HUDEP-2 (cell line): Measurements from ENCODE around the gene GMIP.
A peak's percentile ranks its signal among the peaks of the same experiment; 100 is the strongest.

Experiments used
- DNase-seq, 76 experiments: peaks; one replicate each; lab custom pipeline; 2025; ENCODE audit not compliant: unreplicated experiment in 76 of 76; lab: John Stamatoyannopoulos, UW

The GMIP gene

DNA sequence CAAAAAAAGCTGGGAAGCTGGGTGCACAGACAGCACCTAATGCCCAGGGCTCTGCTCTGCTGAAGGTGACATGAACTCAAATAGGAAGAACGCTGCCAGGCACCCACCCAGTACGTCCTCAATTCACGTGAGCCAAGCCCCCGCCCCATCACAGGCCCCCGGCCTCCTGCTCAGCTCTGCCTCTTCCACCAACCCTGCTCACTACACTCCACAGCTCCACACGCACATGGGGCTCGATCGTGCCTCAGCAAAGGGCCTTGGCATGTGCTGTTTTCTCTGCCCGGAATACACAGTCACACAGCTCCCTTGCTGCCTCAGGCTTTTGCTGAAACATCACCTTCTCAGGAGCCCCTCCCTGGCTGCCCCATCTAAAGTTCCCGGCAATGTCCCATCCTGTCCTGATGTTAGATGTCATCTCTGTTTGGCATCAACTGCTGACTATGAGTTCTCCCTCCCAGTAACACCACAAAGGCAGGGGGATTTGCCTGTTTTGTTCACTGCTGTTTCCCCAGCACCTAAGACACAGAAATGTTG is 17.8 kb upstream of the GMIP start:
- no peak for DNase-seq

- no peak for DNase-seq
Measured at GRCh38 chr19:19659646-19660245, 16.3 kb upstream of the GMIP start.

DNA sequence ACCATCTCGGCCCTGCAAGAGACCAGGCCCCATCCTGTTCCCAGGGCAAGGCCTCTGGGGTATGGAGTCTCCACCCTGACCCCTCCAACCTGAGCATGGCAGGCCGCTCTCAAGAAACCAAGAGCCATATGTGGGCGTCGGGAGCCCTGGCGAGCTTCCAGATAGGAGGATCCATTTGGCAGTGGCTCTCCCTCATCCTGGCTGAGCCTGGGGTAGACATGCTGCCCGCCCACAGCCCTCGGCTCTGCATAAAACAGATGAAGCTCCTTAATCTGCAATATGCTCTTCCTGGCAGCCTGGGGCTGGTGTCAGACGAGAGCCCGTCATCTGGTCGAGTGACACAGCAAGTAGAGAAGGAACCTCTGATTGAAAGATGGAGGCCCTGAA is 13.9 kb upstream of the GMIP start:
- DNase-seq = peak in 17 of 76 experiments; percentile 10 to 32 (median 20)

DNA sequence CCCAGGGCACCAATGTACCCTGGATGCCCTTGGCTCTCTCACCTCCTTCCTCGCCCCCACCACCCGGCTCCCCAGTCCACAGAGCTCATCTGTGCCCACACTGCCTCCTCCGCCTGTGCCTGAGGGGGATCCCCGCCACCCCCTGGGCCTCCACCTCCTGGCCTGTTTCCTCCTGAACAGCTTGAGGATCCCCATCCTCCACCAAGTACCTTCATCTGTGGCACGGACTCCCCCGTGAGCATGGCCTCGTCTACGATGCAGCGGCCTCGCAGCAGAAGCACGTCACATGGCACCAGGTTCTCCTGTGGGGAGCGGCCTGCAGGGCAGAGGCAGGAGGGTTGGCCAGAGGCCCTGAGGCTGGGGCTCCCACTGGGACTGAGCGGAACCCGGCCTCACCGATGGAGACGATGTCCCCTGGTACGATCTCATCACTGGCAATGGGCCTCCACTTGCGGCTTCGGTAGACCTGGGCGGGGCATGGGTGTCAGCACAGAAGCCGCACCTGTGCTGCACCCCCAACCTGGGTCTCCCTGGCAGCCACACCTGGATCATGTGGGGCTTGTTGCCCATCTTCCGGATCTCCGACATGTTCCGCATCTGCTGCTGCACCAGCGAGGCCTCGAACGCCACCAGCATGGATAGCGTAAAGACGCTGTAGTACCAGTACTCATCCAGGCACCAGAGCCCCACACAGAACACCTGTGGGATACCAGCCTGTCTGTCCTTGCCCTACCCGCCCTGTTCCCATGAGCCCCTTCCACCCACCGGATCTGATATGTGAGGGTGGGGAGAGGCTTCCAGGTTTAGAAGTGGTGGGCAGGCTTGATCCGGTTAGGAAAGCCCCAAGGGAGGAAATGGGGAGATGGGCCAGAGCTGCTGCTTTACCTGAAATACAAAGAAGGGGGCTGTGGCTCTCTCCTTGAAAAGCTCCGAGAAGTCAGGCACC is 13.3 kb upstream of the GMIP start:
- DNase-seq = no peak

DNA sequence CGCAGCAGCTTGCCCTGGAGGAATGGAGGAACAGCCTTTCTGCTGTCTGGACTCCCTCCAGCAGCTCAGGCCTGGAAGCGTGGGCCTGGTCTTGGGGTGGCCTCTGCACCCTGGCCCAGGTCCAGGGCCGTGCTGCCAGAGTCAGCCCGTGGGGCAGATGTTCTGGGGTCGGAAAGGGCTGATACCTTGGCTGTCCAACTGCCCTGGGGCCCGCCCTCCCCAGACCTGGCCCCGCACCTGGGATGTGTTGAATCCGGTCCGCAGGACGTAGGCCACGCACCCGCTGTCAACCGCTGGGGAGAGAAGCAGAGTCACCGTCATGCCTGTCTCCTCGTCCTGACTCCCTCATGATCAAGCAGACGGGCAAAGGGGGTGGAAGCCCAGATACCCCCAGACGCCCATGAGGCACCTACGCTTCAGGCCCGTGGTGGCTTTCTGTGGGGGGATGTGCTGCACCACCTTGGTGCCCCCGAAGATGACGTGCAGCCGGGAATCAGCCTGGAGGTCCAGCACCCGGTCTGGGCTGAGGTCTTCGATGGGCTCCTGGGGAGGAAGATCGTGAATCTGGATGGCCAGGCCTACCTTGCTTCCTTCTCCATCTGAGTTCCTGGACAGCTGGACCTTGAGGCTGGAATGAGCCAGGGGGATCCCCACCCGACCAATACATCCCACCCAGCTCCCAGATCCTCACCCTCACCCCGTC is 12.3 kb upstream of the GMIP start:
- no peak for DNase-seq

DNA sequence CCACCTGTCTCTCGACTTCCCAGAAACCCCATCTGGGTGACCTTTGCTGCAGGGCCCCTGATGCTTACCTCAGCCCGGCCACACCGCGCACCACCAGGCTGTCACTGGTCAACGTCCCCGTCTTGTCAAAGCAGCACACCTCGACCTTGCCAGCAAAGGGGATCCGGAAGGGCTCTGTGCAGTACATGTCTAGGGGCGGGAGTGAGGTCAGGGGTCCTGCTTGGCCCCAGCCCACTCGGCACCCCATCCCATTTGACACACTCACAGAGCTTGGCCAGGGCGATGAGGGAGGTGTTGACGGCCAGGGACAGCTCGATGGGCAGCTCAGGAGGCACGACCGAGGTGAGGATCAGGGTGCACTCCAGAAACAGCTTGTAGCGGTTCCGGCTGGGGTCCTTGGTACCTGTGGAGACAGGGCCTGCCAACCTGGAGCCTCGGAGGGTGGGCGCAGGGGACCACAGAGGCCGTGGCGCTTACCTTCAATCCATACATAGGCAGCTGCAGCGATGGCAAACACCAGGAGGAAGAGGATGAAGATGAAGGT is 11.7 kb upstream of the GMIP start:
- no peak for DNase-seq

- DNase-seq = no peak
Measured at GRCh38 chr19:19654441-19654840, 11.0 kb upstream of the GMIP start.

GRCh38 chr19:19653597-19654147 is 10.2 kb upstream of the GMIP start:
- no peak for DNase-seq

DNA sequence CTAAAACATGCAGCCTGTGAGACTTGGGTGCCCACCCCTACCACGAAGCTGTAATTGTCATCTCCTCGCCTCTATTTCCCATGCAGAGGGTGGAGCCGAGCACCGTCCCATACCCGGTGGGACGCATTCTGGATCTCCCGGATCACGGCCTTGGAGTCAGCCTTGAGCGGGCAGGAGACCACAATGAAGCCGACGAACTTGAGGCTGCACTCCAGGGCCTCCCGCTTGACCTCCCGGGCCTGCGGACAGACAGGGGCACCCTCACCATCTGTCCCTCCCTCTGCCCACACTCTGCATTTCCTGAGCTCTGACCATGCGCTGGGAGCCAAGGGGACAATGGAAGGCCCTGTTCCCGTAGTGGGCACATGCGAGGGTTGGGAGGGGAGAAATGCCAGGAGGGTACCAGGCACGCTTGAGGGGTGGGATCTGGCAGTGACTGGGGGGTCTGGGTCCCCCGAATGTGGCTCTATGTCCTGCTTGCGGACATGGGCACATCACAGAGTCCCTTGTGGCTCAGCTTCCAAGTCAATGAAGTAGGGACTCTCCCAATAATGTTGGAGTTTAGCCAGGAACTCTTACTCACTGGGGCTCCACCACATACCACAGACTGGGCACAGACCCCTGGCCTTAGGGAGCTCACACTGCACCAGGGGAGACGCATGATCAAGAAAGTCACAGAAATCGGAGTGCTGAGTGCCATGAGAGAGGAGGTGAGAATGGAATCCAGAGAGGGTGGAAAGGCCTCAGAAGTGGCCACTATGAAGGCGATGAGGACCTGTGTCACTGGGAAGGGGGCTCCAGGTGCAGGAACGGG is 9.2 kb upstream of the GMIP start:
- DNase-seq = no peak

GRCh38 chr19:19651076-19651475 is 7.6 kb upstream of the GMIP start:
- DNase-seq = no peak

DNA sequence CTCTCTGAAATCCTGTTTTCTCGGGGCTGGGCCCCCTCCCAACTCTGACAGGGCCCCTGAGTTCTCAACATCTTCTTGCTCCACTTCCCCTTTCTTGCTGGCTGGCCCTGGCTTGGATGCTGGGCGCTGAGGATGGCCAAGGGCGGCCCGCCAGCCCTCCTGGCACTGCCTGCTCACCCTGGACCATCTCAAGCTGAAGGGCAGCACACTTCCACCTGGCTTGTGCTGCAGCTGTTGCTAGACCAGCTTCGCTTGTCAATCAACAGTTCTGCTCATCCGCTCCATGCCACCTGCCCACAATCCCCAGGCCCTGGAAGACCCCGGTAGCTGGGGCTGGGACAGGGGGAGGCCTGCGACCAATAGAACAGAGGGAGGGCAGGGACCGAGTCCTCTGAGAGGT is 6.9 kb upstream of the GMIP start:
- no peak for DNase-seq

- DNase-seq = no peak
Measured at GRCh38 chr19:19649580-19649995, 6.1 kb upstream of the GMIP start.

- no peak for DNase-seq
Measured at GRCh38 chr19:19649155-19649554, 5.7 kb upstream of the GMIP start.

DNA sequence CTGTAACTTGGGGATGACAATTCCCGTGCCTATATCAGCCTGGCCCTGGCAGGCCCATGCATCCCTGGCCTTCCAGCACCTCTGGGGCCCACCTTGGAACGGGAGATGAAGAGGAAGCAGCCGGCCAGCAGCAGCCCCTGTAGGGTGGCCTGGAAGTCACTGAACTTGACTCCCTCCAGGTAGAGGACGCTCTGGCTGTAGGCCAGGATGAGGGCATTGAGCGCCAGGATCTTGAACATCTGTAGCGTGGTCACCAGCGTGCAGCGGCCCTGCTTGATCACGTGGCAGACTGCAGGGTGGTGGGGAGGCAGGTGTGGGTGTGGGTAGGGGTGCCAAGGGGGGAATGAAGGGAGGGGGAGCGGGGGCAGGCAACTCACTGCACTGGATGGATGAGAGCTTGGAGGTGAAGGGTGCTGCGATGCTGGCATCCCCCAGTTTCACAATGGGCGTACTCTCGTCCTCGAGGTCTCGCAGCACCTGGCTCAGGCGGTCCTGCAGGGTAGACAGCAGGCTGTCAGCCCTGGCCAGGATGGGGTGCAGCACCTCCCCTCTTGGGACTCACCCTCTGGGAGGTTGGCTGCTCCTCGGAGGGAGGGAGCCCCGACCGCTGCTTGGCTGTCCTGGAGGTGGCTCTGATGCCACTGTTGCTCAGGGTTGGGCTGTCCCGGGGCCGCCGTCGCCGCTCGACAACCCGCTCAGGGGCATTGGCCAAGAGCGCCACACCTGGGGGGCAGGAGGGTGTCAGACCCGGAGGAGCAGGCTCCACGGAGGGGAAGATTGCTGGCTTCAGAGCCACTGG is 3.8 kb upstream of the GMIP start:
- no peak for DNase-seq

- no peak for DNase-seq
Measured at GRCh38 chr19:19645233-19645870, 1.9 kb upstream of the GMIP start.

GRCh38 chr19:19644054-19644388 is 564 bp upstream of the GMIP start:
- DNase-seq = no peak

DNA sequence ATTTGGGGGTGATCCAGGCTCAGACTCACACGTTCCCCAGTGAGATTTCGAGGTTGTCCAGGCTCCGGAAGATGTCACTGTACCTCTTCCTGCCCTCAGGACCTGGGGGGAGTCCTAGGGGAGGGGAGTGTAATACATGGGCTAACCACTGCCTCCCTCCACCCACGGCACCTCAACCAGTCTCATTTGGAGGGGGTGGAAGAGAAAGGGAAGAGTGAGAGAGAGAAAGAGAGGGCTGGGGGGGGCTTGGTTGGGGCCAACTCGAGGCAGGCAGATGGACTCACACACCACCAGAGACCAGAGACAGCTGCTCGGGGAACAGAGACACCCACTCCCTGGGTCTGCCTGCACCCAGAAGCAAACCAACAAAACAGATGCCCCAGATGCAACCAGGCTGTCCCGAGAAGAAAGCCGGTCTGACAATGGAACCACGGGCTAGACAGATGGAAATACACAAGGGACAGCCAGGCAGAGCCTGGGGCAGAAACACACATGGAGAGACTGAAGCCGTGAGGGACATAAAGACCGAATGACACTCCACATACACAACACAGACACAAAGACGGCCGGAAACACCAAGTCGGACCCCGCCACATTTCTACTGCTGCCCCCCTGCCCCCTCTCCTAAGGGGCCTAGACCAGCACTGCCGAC is 825 bp downstream of the GMIP start:
- peak in 5 of 76 experiments; percentile 18 to 38 (median 29) for DNase-seq

DNA sequence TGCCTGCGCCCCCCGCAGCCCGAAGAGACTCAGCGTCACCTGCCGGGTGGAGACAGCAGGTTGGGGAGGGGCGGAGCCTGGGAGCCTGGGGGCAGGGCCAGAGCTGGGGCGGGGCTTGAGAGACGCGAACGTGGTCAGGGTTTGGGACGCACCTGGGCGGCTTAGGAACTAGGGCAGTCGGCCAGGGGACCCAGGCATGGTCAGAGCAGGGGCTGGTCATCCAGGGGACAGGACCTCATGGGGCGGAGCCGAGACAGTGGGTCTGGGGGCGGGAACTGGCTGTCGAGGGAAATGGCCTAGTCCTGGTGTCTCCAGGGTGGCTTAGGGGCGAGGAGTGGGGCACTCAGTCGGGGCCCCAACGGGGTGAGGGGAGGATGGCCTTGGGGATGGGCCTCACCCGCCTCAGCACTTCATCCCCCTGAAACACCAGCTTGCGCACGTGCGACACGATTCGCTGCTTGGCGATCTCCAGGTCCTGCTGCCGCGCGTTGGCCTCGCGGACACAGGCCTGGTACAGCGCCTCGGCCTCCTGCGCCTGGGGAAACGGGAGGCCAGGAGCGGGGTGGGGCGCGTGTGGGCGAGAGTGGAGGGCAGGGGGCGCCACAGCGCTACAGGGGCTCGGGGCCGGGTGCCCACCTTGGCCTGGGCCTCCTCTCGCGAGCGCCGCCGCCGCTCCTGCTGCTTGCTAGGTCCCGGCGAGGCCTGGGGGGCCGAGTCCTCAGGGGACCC is 5.8 kb downstream of the GMIP start:
- DNase-seq = no peak
